ENCODE data around the gene TSPEAR.

GRCh38 chr21:44649521-44650100 is 61.8 kb downstream of the TSPEAR start:
- TF ChIP-seq CTCF (IDR thresholded peaks at IDR 0.05) = no peak
- no peak for TF ChIP-seq POLR2AphosphoS5 (IDR thresholded peaks at IDR 0.05)
- TF ChIP-seq POLR2A (IDR thresholded peaks at IDR 0.05; ENCODE audit: low read depth) = no peak
